ENCODE results near the gene GUK1.
A peak's percentile ranks its signal among the peaks of the same experiment; 100 is the strongest.
"Not testable (repeated sequence)": the region's sequence is repeated elsewhere in the genome, so short reads cannot be mapped to it uniquely, and the experiment has no call there.

The GUK1 gene

DNA sequence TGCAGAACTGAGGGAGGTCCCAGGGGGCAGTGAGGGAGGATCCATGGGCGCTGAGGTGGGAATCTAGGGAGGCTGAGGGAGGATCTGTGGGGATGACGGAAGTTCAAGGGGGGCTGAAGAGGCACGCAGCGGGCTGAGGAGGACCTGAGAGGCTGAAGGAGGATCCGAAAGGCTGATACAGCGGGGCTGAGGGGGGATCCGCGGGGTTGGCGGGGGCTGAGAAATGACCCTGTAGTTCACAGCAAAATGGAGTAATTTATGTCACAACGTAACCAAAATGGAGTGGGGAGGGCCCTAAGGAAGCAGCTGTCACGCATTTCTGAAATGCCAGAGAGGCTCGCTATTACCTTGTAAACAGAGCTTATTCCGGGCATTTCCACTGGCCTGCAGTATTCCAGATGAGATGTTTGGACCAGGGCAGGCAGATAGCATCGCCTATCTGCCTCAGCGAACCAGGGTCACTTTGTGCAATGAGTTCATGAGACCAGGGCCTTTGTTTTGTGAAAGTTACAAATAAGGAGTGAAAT, 30.1 kb upstream of the GUK1 start:
- peak overlapping the region; percentile 91 for H3K4me3 Mint-ChIP-seq
- peaks cover 23% of the 10 kb centered on the region for H3K4me1 Mint-ChIP-seq (ENCODE audit: low read depth)
- no peaks in the 10 kb centered on the region for H3K27me3 Mint-ChIP-seq
- H3K9me3 Mint-ChIP-seq, result no peaks in the 10 kb centered on the region
- H3K27ac Mint-ChIP-seq, result peak overlapping the region; percentile 78
- peaks cover 9% of the 10 kb centered on the region for H3K36me3 Mint-ChIP-seq (ENCODE audit: low read depth)

DNA sequence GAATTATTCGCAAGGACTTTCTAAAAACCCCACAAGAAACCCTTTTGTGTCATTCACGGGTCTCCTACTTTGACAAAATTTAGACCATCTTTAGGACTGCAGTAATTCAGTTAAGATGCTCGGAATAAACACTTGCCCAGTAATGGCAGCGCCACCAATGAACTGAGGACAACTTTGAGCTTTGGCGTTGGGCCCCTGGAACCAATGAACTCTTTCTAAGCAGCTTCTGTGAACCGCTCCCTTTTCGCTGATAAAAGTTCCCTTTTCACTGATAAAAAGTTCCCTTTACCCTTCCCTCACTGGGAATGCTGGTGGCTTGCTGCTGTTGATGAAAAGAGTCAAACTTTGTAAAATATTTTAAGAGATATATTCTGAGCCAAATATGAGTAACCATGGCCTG, 29.5 kb upstream of the GUK1 start:
- no peak overlapping the region for H3K27ac Mint-ChIP-seq
- H3K36me3 Mint-ChIP-seq (ENCODE audit: low read depth), result peaks cover 9% of the 10 kb centered on the region
- no peaks in the 10 kb centered on the region for H3K27me3 Mint-ChIP-seq
- H3K4me1 Mint-ChIP-seq (ENCODE audit: low read depth), result peaks cover 23% of the 10 kb centered on the region
- no peaks in the 10 kb centered on the region for H3K9me3 Mint-ChIP-seq
- peak overlapping the region; percentile 91 for H3K4me3 Mint-ChIP-seq

DNA sequence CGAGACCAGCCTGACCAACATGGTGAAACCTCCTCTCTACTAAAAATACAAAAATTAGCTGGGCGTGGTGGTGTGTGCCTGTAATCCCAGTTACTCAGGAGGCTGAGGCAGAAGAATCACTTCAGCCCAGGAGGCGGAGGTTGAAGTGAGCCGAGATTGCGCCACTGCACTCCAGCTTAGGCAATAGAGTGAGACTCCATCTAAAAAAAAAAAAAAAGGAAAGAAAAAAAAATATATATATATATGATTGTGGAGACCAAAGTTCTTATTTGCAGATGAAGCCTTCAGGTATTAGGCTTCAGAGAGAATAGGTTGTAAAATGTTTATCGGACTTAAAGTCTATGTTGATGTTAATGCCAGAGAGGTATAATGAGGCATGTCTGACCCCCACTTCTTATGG, 28.8 kb upstream of the GUK1 start:
- H3K4me1 Mint-ChIP-seq (ENCODE audit: low read depth), result peaks cover 23% of the 10 kb centered on the region
- not testable (repeated sequence) for H3K36me3 Mint-ChIP-seq (ENCODE audit: low read depth); H3K27ac Mint-ChIP-seq; H3K4me3 Mint-ChIP-seq; H3K9me3 Mint-ChIP-seq; H3K27me3 Mint-ChIP-seq

DNA sequence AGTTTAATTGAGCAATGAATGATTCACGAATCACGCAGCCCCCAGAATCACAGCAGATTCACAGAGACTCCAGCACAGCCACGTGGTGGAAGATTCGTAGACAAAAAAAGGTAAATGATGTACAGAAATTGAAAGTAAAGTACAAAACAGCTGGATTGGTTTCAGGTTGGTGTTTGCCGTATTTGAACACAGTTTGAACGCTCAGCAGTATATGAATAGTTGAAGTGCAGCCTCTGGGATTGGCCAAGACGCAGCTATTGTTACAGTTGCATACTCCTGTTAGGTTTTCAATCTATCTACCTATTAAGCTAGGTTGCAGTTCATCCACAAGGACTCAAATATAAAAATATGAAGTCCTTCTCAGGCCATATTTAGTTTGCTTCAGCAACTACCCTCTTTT, 27.9 kb upstream of the GUK1 start:
- Mint-ChIP-seq H3K27me3 (no peaks in the 10 kb centered on the region), H3K27ac (no peak overlapping the region), H3K36me3 (ENCODE audit: low read depth) (no peaks in the 10 kb centered on the region), H3K9me3 (no peaks in the 10 kb centered on the region), H3K4me1 (ENCODE audit: low read depth) (peaks cover 23% of the 10 kb centered on the region), H3K4me3 (no peak overlapping the region)

DNA sequence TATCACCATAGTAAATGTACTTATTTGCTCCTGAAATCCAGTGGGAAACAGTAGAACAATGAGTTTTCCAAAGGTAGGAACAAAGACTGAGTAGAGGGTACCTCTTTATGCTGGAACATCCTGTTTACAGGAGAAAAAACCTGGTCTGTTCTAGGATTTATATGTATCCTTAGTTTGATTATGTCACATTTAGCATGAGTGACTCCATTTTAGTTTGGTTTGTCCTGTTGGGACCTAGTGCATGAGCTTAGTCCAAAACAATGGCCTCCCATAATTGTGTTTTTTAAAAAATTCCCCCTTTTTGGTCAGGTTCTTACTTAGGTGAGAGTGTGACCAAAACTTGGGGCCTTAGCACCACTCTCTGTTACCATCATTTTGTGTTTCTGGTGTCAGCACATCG, 27.5 kb upstream of the GUK1 start:
- H3K4me1 Mint-ChIP-seq (ENCODE audit: low read depth), result peaks cover 22% of the 10 kb centered on the region
- H3K36me3 Mint-ChIP-seq (ENCODE audit: low read depth), result peaks cover 3% of the 10 kb centered on the region
- H3K4me3 Mint-ChIP-seq, result no peak overlapping the region
- no peaks in the 10 kb centered on the region for H3K27me3 Mint-ChIP-seq
- H3K9me3 Mint-ChIP-seq, result no peaks in the 10 kb centered on the region
- H3K27ac Mint-ChIP-seq, result no peak overlapping the region

DNA sequence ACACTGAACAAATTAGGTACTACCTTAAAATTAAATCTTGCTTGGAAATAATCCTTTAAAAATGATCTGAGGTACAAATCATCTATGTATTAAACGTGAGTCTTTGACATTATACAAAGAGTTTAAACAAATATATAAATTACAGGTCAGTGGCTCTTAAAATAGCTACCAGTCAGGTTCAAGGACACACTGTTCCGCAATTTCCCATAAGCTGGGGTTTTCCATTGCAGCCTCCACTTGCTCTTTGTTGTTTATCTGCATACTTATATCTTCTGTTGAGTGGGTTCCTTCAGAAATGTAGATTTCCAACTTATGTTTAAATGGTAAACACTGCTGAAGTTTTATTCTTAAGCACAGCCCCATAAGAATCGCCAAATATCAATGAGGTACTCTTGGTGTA, 25.3 kb upstream of the GUK1 start:
- Mint-ChIP-seq H3K9me3 (peaks cover 3% of the 10 kb centered on the region), H3K27ac (no peak overlapping the region), H3K4me1 (ENCODE audit: low read depth) (peaks cover 5% of the 10 kb centered on the region), H3K4me3 (no peak overlapping the region), H3K36me3 (ENCODE audit: low read depth) (peaks cover 7% of the 10 kb centered on the region), H3K27me3 (no peaks in the 10 kb centered on the region)

DNA sequence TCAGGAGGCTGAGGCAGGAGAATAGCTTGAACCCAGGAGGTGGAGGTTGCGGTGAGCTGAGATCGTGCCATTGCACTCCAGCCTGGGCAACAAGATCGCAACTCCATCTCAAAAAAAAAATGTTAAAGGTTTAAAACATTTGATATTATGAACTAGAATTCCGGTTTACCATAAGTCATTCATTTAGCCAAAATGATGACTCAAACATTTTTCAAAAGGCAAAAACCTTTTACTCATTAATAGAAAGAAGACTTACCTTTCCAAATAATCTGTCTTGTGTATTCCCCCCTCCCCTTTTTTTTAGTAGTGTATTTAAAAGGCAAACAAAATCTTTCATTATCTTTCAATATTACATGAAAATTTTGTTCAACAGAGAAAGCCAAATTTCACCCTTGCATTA, 22.7 kb upstream of the GUK1 start:
- Mint-ChIP-seq H3K27me3 (no peaks in the 10 kb centered on the region), H3K4me3 (no peak overlapping the region), H3K9me3 (peaks cover 3% of the 10 kb centered on the region), H3K27ac (no peak overlapping the region), H3K36me3 (ENCODE audit: low read depth) (peaks cover 7% of the 10 kb centered on the region), H3K4me1 (ENCODE audit: low read depth) (no peaks in the 10 kb centered on the region)

DNA sequence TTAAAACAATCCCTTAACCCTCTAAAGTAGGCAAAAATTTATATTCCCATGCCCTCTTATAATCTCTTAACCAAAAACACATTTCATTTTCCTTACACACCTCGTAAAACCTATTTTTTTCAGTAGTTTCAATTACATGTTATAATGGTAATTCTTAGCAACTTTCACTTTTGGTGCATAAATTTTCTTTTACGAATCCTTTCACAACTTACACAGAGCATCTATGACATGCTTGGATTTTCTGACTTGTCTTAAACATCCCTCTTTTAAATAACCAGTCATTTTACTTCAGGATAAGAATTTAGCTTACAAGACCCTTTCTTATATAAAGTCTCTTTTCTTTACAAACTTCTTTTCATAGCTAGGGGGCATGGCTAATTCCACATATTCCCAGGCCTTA, 22.0 kb upstream of the GUK1 start:
- no peak overlapping the region for H3K27ac Mint-ChIP-seq
- H3K4me3 Mint-ChIP-seq, result no peak overlapping the region
- H3K4me1 Mint-ChIP-seq (ENCODE audit: low read depth), result no peaks in the 10 kb centered on the region
- peaks cover 3% of the 10 kb centered on the region for H3K9me3 Mint-ChIP-seq
- H3K27me3 Mint-ChIP-seq, result no peaks in the 10 kb centered on the region
- H3K36me3 Mint-ChIP-seq (ENCODE audit: low read depth), result peaks cover 7% of the 10 kb centered on the region

DNA sequence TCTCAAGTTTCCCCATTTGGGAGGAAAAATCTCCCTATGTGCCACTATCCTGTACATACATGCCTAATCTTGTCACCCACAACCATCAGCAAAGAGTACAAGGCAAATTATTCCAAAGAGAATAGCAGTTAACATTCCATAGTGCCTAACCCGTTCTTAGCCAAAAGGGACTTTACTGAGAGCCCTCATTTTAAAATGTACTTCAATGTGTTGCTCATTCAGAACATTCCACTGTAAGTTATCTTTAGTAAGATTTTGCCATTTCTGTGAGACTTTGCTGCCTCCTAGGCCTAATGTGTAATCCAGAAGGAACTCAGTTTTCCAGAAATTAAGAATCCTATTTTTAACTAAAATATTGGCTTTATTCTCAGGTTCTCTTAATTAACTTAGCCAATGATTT, 19.7 kb upstream of the GUK1 start:
- H3K36me3 Mint-ChIP-seq (ENCODE audit: low read depth), result peaks cover 7% of the 10 kb centered on the region
- H3K27ac Mint-ChIP-seq, result no peak overlapping the region
- H3K9me3 Mint-ChIP-seq, result peaks cover 3% of the 10 kb centered on the region
- H3K4me1 Mint-ChIP-seq (ENCODE audit: low read depth), result no peaks in the 10 kb centered on the region
- peak overlapping the region; percentile 67 for H3K4me3 Mint-ChIP-seq
- no peaks in the 10 kb centered on the region for H3K27me3 Mint-ChIP-seq

DNA sequence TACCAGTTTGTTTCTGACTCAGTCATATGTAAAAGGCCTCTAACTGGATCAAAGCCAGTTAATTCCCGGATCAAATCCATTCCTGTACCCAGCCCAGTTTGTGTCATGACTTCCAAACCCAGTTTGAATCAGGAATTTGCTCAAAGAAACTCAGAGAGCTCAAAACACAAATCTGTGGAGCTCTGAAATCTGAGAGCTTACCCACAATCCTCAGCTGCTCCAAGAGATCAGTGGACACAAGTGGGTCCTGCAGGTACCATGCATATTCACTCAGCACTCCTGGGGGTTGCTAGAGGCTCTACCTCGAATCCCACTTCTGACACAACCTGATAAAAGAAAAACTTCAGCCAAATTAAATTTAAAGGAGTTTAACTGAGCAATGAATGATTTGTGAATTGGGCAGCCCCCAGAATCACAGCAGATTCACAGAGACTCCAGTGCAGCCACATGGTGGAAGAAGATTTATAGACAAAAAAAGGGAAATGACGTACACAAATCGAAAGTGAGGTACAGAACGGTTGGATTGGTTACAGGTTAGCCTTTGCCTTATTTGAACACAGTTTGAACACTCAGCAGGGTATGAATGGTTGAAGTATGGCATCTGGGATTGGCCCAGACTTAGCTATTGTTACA, 19.1 kb upstream of the GUK1 start:
- Mint-ChIP-seq H3K27ac (no peak overlapping the region), H3K36me3 (ENCODE audit: low read depth) (peaks cover 7% of the 10 kb centered on the region), H3K4me1 (ENCODE audit: low read depth) (no peaks in the 10 kb centered on the region), H3K27me3 (no peaks in the 10 kb centered on the region), H3K9me3 (peaks cover 3% of the 10 kb centered on the region), H3K4me3 (peak overlapping the region; percentile 67)

DNA sequence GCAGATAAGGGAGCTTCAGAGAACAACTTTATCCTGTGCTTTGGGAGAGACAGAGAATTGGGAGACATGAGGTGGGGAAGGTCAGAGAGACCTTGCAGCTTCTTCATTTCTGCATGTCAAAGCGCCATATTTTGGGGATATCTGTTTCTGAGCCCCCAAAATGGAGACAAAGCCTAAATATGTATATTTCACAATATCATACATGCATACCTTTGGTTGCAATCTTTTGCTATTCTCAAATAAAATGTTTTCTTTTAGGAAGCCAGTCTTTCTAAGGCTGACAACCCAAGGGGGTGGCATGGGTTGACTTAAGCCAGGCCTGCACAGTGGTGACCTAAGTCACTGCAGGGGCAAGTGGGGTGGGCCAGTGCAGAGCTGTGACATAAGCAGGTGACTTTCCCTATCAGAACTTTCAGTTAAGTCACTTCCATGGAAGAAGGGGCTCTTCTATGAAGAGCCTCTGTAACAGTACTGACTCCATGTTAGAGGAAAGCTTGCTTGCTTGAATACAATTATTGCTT, 17.1 kb upstream of the GUK1 start:
- Mint-ChIP-seq H3K27me3 (peaks cover 9% of the 10 kb centered on the region), H3K27ac (no peak overlapping the region), H3K36me3 (ENCODE audit: low read depth) (peaks cover 2% of the 10 kb centered on the region)

DNA sequence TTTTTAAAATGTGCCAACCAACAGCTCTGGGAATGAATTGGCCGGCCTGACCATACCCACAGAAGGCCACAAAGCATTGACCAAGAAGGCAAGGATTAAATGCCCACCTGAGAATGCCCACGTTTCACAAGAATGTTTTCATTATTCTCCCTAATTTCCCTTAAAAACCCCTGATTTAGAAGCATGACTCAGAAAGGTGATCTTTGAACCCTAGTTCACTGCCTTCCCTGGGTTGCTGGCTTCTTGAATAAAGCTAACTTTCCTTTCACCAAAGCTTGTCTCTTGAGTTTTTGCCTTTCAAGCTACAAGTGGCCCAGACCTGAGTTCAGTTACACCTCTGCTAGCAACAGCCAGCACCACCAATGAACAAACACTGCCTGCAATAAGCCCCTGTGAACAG, 16.6 kb upstream of the GUK1 start:
- no peaks in the 10 kb centered on the region for H3K9me3 Mint-ChIP-seq
- no peak overlapping the region for H3K4me3 Mint-ChIP-seq
- no peak overlapping the region for H3K27ac Mint-ChIP-seq
- H3K36me3 Mint-ChIP-seq (ENCODE audit: low read depth), result no peaks in the 10 kb centered on the region
- H3K27me3 Mint-ChIP-seq, result peaks cover 13% of the 10 kb centered on the region
- H3K4me1 Mint-ChIP-seq (ENCODE audit: low read depth), result no peaks in the 10 kb centered on the region

More for the DNA sequence above, 17.1 kb upstream of the GUK1 start:
- peaks cover 2% of the 10 kb centered on the region for H3K9me3 Mint-ChIP-seq
- H3K4me3 Mint-ChIP-seq, result no peak overlapping the region
- H3K4me1 Mint-ChIP-seq (ENCODE audit: low read depth), result no peaks in the 10 kb centered on the region

DNA sequence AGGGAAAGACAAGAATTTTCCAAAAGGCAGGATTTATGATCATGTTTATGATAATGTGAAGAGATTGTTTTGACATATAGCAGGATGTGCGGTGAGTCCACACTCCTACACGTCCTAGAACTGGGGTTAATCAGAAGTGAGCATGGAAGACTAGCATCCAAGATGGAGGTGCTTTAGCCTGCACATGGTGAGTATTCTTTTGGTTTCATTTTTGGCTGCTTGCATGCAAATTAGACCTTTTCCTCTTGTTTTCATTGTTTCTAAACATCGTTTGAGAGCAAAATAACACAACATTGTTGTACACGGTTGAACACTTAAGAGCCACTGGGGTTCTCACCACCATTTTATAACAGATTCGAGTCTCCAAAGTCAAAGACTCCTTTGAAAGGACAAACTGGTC, 14.9 kb upstream of the GUK1 start:
- Mint-ChIP-seq H3K9me3 (no peaks in the 10 kb centered on the region), H3K36me3 (ENCODE audit: low read depth) (no peaks in the 10 kb centered on the region), H3K4me1 (ENCODE audit: low read depth) (no peaks in the 10 kb centered on the region), H3K27me3 (peaks cover 13% of the 10 kb centered on the region), H3K4me3 (no peak overlapping the region), H3K27ac (no peak overlapping the region)

DNA sequence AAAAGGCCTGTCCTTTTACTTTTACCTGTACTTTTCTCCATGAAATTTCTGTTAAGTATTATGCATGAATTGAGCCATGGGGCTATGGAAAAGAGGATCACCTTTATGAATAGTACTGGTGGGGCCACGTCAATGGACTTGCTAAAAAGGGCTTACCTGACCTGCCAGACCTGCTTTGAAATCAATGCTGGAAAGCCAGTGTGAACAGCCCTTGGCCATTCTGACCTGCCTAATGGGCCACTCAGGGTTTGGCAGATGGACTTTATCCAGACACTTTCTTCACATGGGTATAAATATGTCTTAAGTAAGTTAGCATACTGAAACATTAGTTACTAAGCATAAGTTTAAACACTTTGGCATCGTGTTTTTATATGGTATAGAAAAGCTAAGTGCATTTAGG, 8.3 kb upstream of the GUK1 start:
- Mint-ChIP-seq H3K27me3 (peaks cover 13% of the 10 kb centered on the region), H3K9me3 (no peaks in the 10 kb centered on the region), H3K27ac (no peak overlapping the region), H3K36me3 (ENCODE audit: low read depth) (no peaks in the 10 kb centered on the region), H3K4me1 (ENCODE audit: low read depth) (peaks cover 4% of the 10 kb centered on the region), H3K4me3 (no peak overlapping the region)

DNA sequence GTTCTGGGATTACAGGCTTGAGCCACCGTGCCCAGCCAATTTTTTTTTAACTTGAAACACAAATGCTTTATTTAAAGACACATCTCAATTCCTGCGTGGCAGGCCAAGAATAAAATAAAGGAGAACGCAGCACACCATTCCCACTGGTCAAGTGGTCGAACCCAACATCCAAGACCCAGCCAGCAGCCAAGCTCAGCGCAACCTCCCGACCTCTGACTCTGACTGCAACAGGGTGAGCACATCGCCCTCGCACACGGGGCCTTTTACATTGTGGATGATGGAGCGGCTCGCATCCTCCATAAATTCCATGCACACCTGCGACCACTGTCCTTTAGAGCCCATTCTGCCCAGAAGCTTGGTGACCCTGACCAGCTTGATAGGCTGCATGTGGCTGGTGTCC, 5.5 kb upstream of the GUK1 start:
- no peak overlapping the region for H3K27ac Mint-ChIP-seq
- no peaks in the 10 kb centered on the region for H3K27me3 Mint-ChIP-seq
- H3K4me1 Mint-ChIP-seq (ENCODE audit: low read depth), result peaks cover 6% of the 10 kb centered on the region
- H3K36me3 Mint-ChIP-seq (ENCODE audit: low read depth), result no peaks in the 10 kb centered on the region
- H3K9me3 Mint-ChIP-seq, result no peaks in the 10 kb centered on the region
- no peak overlapping the region for H3K4me3 Mint-ChIP-seq

DNA sequence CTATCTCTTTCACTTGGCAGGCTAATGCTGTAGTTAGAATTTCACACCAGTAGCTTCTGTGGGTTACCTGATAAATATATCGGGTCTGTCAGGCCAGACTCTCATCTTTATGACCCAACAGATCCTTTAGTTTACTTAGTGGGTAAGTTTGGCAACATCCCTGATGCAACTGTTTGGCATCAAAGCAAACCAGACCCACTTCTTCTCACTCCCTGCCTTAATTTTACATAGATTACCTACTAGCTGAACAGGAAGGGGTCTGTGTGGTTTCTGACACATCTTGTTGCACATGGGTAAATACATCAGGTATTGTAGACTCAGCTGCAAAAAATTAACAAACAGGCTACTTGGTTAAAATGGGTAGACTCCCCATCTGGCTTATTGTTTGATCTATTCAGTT, 3.2 kb upstream of the GUK1 start:
- Mint-ChIP-seq H3K4me1 (ENCODE audit: low read depth) (peaks cover 11% of the 10 kb centered on the region), H3K27ac (no peak overlapping the region), H3K36me3 (ENCODE audit: low read depth) (peaks cover 4% of the 10 kb centered on the region), H3K9me3 (no peaks in the 10 kb centered on the region), H3K27me3 (no peaks in the 10 kb centered on the region), H3K4me3 (no peak overlapping the region)
